BLaER1 (cell line): Measurements from ENCODE around the gene BOLA1.

Experiments used
- H3K27ac ChIP-seq: shearing (Covaris generic); formaldehyde crosslinking; 2 replicates; pipeline ENCODE4 v1.8.1; 2022
- H3K27me3 ChIP-seq: shearing (Covaris generic); formaldehyde crosslinking; 2 replicates; pipeline ENCODE4 v1.8.1; 2022
- H3K36me3 ChIP-seq: shearing (Covaris generic); formaldehyde crosslinking; 2 replicates; pipeline ENCODE4 v1.8.1; 2022
- H3K4me1 ChIP-seq: shearing (Covaris generic); formaldehyde crosslinking; 2 replicates; pipeline ENCODE4 v1.8.1; 2022
- H3K4me2 ChIP-seq: shearing (Covaris generic); formaldehyde crosslinking; 2 replicates; pipeline ENCODE4 v1.8.1; 2022
- H3K4me3 ChIP-seq: shearing (Covaris generic); formaldehyde crosslinking; 2 replicates; pipeline ENCODE4 v1.8.1; 2022
- H3K9ac ChIP-seq: shearing (Covaris generic); formaldehyde crosslinking; 2 replicates; pipeline ENCODE4 v1.8.1; 2022
- H3K9me3 ChIP-seq: shearing (Covaris generic); formaldehyde crosslinking; 2 replicates; pipeline ENCODE4 v1.8.1; 2022
- H4K20me1 ChIP-seq: shearing (Covaris generic); formaldehyde crosslinking; 2 replicates; pipeline ENCODE4 v1.8.1; 2022
- Cebpa-rat ChIP-seq: shearing (Covaris generic); IDR thresholded peaks from 2 replicates; pipeline ENCODE4 v1.8.1; 2022

Gene BOLA1

GRCh38 chr1:149887456-149888246 is 11.7 kb upstream of the BOLA1 start:
- Histone ChIP-seq H3K9ac (peak overlapping the region; percentile 97), H4K20me1 (peaks cover 27% of the 10 kb centered on the region), H3K36me3 (no peaks in the 10 kb centered on the region), H3K4me3 (peak overlapping the region; percentile 77), H3K4me2 (peak overlapping the region; percentile 93), H3K9me3 (no peaks in the 10 kb centered on the region), H3K27me3 (no peaks in the 10 kb centered on the region), H3K27ac (peak overlapping the region; percentile 96), H3K4me1 (peaks cover 34% of the 10 kb centered on the region)
- TF ChIP-seq Cebpa-rat, result peak; percentile 56; the same call in 1 of the 2 replicates

- Histone ChIP-seq H4K20me1 (peaks cover 27% of the 10 kb centered on the region), H3K27ac (peak overlapping the region; percentile 96), H3K4me1 (peaks cover 34% of the 10 kb centered on the region), H3K9me3 (no peaks in the 10 kb centered on the region), H3K36me3 (no peaks in the 10 kb centered on the region), H3K9ac (peak overlapping the region; percentile 97), H3K27me3 (no peaks in the 10 kb centered on the region), H3K4me3 (peak overlapping the region; percentile 77), H3K4me2 (peak overlapping the region; percentile 93)
- no peak for TF ChIP-seq Cebpa-rat
Measured at GRCh38 chr1:149888247-149888998, 10.9 kb upstream of the BOLA1 start.

- no peaks in the 10 kb centered on the region for H3K36me3 ChIP-seq
- H3K4me3 ChIP-seq, result peak overlapping the region; percentile 77
- H4K20me1 ChIP-seq, result peaks cover 24% of the 10 kb centered on the region
- H3K4me2 ChIP-seq, result peak overlapping the region; percentile 93
- H3K9ac ChIP-seq, result peak overlapping the region; percentile 97
- H3K27ac ChIP-seq, result peak overlapping the region; percentile 96
- no peaks in the 10 kb centered on the region for H3K9me3 ChIP-seq
- H3K27me3 ChIP-seq, result no peaks in the 10 kb centered on the region
- no peak for TF ChIP-seq Cebpa-rat
- H3K4me1 ChIP-seq, result peaks cover 28% of the 10 kb centered on the region
Measured at GRCh38 chr1:149888999-149889289, 10.4 kb upstream of the BOLA1 start.

DNA sequence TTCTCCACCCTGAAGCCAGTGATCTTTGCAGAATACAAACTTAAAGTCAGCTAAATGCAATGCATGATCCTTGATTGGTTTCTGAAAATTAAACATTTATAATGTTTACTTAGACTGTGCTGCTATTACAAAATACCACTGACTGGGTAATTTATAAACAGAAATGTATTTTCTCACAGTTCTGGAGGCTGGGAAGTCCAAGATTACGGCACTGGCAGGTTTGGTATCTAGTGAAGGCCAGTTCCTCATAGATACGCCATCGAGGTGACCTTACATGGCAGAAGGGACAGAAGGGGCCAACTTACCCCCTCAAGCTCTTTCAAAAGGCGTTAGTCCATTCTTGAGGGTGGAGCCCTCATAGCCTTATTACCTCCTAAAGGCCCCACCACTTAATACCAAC is 2.8 kb upstream of the BOLA1 start:
- no peaks in the 10 kb centered on the region for H3K9me3 ChIP-seq
- no peak overlapping the region for H3K4me2 ChIP-seq
- H3K4me3 ChIP-seq, result no peak overlapping the region
- no peak for TF ChIP-seq Cebpa-rat
- H4K20me1 ChIP-seq, result no peaks in the 10 kb centered on the region
- H3K27me3 ChIP-seq, result no peaks in the 10 kb centered on the region
- H3K4me1 ChIP-seq, result peaks cover 16% of the 10 kb centered on the region
- no peak overlapping the region for H3K27ac ChIP-seq
- H3K36me3 ChIP-seq, result no peaks in the 10 kb centered on the region
- H3K9ac ChIP-seq, result no peak overlapping the region

- Histone ChIP-seq H3K4me3 (no peak overlapping the region), H3K9me3 (no peaks in the 10 kb centered on the region), H3K4me1 (peaks cover 13% of the 10 kb centered on the region), H3K36me3 (peaks cover 64% of the 10 kb centered on the region), H3K9ac (0 out of 2 replicates have a peak overlapping the region, but pooled peaks have one; percentile 3), H3K27me3 (no peaks in the 10 kb centered on the region), H4K20me1 (no peaks in the 10 kb centered on the region), H3K27ac (no peak overlapping the region), H3K4me2 (no peak overlapping the region)
- no peak for TF ChIP-seq Cebpa-rat
Measured at GRCh38 chr1:149903836-149904491, 4.6 kb downstream of the BOLA1 start.

DNA sequence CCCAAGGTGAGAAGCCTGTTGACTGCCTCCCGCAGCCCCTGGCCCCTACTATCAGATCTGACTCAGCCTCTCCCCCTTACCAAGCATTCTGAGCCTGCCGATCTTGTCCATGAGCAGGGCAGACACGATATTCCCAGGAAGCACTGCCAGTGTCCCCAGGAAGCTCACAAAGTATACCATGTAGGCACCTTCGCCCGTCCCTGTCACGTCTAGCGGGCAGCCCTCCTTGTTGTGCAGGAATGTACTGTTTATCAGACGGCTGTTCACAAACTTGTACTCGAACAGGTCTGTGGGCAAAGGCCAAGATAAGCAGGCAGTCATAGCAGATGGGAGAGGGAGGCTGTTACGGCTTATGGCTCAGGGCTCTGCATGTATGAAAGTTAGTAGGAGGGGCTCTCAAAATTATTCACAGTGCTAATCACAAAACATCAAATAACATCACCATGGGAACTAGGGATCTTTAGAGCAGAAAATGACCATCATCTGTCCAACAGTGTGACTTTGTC is 7.3 kb downstream of the BOLA1 start:
- Histone ChIP-seq H4K20me1 (no peaks in the 10 kb centered on the region), H3K36me3 (peaks cover 91% of the 10 kb centered on the region), H3K9ac (no peak overlapping the region), H3K4me2 (no peak overlapping the region), H3K27ac (no peak overlapping the region), H3K9me3 (no peaks in the 10 kb centered on the region), H3K4me3 (no peak overlapping the region), H3K4me1 (no peaks in the 10 kb centered on the region), H3K27me3 (no peaks in the 10 kb centered on the region)
- no peak for TF ChIP-seq Cebpa-rat

- Histone ChIP-seq H3K9me3 (no peaks in the 10 kb centered on the region), H3K4me1 (peaks cover 39% of the 10 kb centered on the region), H3K4me3 (no peak overlapping the region), H3K27me3 (no peaks in the 10 kb centered on the region), H3K36me3 (peaks cover 44% of the 10 kb centered on the region), H3K9ac (no peak overlapping the region), H3K27ac (0 out of 2 replicates have a peak overlapping the region, but pooled peaks have one; percentile 4), H4K20me1 (no peaks in the 10 kb centered on the region), H3K4me2 (peak overlapping the region; percentile 91)
- TF ChIP-seq Cebpa-rat, result no peak
Measured at GRCh38 chr1:149914545-149914944, 15.2 kb downstream of the BOLA1 start.

DNA sequence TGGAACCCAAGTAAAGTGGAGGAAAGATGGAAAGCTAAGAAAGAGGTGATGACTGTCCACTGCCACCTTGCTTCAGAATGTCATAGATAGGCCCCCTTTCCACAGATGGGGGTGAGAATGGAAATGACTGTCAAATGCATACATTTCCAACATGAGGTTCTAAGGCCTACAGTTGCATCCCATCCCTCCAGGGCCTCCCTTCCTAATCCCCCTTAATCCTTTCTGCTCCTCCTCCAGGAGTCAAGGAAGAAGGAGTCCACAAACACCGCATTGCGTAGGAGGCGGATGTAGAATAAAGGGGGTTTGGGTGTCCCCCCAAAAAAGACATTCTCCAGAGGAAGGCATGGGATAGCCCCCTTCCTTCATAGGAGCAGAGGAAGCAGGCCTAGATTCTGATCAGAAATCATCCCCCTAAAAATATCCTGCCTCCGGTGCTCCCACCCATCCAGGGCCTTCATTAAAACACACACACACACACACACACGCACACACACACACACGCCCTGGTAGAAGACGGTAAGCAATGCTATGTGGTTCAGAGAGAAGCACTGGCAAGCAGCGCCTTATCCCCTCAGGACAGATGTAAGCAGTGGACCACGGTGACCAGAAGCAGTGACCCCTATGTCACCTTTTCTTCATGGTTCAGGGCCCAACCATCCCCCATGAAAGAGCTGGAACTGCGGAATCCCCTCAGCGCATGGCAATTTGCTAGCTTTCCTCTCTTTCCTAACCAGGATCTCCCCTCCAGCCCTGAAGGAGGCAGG is 16.2 kb downstream of the BOLA1 start:
- Histone ChIP-seq H3K4me2 (peak overlapping the region; percentile 91), H3K36me3 (peaks cover 34% of the 10 kb centered on the region), H3K9me3 (no peaks in the 10 kb centered on the region), H3K27me3 (no peaks in the 10 kb centered on the region), H4K20me1 (no peaks in the 10 kb centered on the region), H3K4me3 (peak overlapping the region; percentile 79), H3K27ac (peak overlapping the region; percentile 76), H3K4me1 (peaks cover 39% of the 10 kb centered on the region), H3K9ac (peak overlapping the region; percentile 83)
- TF ChIP-seq Cebpa-rat, result no peak

DNA sequence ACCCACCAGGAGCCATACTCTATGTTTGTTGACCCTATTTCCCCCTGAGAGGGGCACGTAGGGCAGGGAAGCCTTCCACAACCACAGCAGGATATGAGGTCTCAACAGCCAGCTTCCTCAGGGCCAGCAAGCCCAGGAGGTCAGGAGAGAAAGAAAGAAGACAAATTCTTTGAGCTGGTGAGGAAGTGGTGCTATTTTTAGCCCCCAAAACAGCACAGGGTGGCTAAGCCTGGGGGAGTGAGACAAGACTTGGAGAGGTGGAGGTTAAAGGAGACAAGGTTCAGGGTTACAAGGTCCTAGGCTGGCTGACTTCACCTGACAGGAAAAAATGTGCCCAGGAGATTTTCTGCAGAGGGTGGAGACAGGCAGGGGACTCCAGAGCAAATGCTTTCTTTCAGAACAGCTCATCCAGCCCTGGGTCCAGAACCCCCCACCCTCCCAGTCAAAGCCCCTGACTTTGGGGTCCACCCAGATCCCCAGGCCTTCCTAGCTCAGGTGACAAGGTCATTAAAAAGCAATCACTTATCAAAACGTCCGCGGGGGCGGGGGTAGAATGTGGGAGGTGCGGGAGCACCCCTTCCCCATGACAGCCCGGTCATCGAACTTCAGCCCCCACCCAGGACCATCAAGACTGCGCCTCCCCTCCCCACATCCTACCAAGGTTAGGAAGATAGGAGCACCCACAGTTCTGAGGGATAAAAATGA is 17.0 kb downstream of the BOLA1 start:
- H3K4me2 ChIP-seq, result peak overlapping the region; percentile 91

More for the DNA sequence above, 17.0 kb downstream of the BOLA1 start:
- H3K9ac ChIP-seq, result peak overlapping the region; percentile 83
- peak overlapping the region; percentile 76 for H3K27ac ChIP-seq
- no peaks in the 10 kb centered on the region for H4K20me1 ChIP-seq
- no peaks in the 10 kb centered on the region for H3K27me3 ChIP-seq
- H3K4me1 ChIP-seq, result peaks cover 39% of the 10 kb centered on the region
- no peak for TF ChIP-seq Cebpa-rat
- peaks cover 30% of the 10 kb centered on the region for H3K36me3 ChIP-seq
- no peaks in the 10 kb centered on the region for H3K9me3 ChIP-seq
- peak overlapping the region; percentile 79 for H3K4me3 ChIP-seq
